OCI-LY7 (cell line): ENCODE results near the gene TTLL3. TPM values are rescaled to one million over a fixed set of nuclear protein-coding genes. Genes with fewer than 3 reads are reported as not detected.
A peak's percentile ranks its signal among the peaks of the same experiment; 100 is the strongest.

Source experiments
- BruUV-seq: library from RNA; stranded (reverse); fragments of 400-500 nt; replicated peaks from 2 replicates; lab custom pipeline; 2021; lab: Mats Ljungman, UMichigan
- CTCF ChIA-PET: fragments of 300-600 bp; sonication (Branson Sonifier 250); formaldehyde crosslinking; loops from one replicate; lab custom pipeline; 2022; ENCODE audit warnings: antibody characterized with exemption; ENCODE audit not compliant: unreplicated experiment; lab: Charles Lee
- POLR2A ChIA-PET: fragments of 300-600 bp; sonication (Branson Sonifier 250); formaldehyde crosslinking; loops from one replicate; lab custom pipeline; 2022; ENCODE audit warnings: antibody characterized with exemption; lab: Charles Lee
- DNase-seq: peaks from one replicate; pipeline ENCODE4 v3.0.0-alpha.2; 2015; ENCODE audit warnings: low spot score
- H2AFZ ChIP-seq: fragments of 200-600 bp; sonication (generic), shearing (Covaris generic); 2 replicates; pipeline ENCODE4 v1.6.1; 2014; ENCODE audit warnings: mild to moderate bottlenecking, antibody characterized with exemption, low read length, moderate library complexity
- H3K27ac ChIP-seq: fragments of 200-600 bp; sonication (generic); 2 replicates; pipeline ENCODE4 v1.5.1; 2014; ENCODE audit warnings: mixed run types, low read depth, mild to moderate bottlenecking, moderate library complexity, low read length, inconsistent platforms; ENCODE audit not compliant: poor library complexity, severe bottlenecking
- H3K36me3 ChIP-seq: fragments of 200-600 bp; sonication (generic); 2 replicates; pipeline ENCODE4 v1.6.1; 2014; ENCODE audit warnings: mild to moderate bottlenecking, antibody characterized with exemption, low read length, moderate library complexity, mixed read lengths; ENCODE audit not compliant: insufficient read depth
- H3K4me1 ChIP-seq: fragments of 200-600 bp; sonication (generic); 2 replicates; pipeline ENCODE4 v1.5.1; 2014; ENCODE audit warnings: mild to moderate bottlenecking, low read length; ENCODE audit not compliant: insufficient read depth, poor library complexity, severe bottlenecking
- H3K4me2 ChIP-seq: fragments of 200-600 bp; sonication (generic); 2 replicates; pipeline ENCODE4 v1.6.1; 2014; ENCODE audit warnings: mild to moderate bottlenecking, low read length
- H3K4me3 ChIP-seq: fragments of 200-600 bp; sonication (generic); 2 replicates; pipeline ENCODE4 v1.5.1; 2014; ENCODE audit warnings: mild to moderate bottlenecking, low read depth, low read length; ENCODE audit not compliant: poor library complexity, severe bottlenecking
- H3K79me2 ChIP-seq: fragments of 200-600 bp; sonication (generic); 2 replicates; pipeline ENCODE4 v1.6.1; 2016; ENCODE audit warnings: low read depth, mild to moderate bottlenecking, low read length, moderate library complexity, mixed read lengths; ENCODE audit not compliant: insufficient read depth
- H3K9me2 ChIP-seq: fragments of 200-600 bp; sonication (generic); 2 replicates; pipeline ENCODE4 v1.6.1; 2016; ENCODE audit warnings: mild to moderate bottlenecking, low read length, mixed read lengths; ENCODE audit not compliant: insufficient read depth
- H3K9me3 ChIP-seq: fragments of 200-600 bp; sonication (generic); 2 replicates; pipeline ENCODE4 v1.6.1; 2014; ENCODE audit warnings: mild to moderate bottlenecking, mixed run types, low read length, mixed read lengths
- H4K20me1 ChIP-seq: fragments of 200-600 bp; sonication (generic); 2 replicates; pipeline ENCODE4 v1.6.1; 2014; ENCODE audit warnings: mild to moderate bottlenecking, antibody characterized with exemption, low read length, moderate library complexity, mixed read lengths; ENCODE audit not compliant: insufficient read depth
- EZH2phosphoT487 ChIP-seq: fragments of 200-600 bp; sonication (generic); IDR thresholded peaks from 2 replicates; pipeline ENCODE4 v1.6.1; 2018; ENCODE audit warnings: low read depth, borderline replicate concordance, mild to moderate bottlenecking, mixed run types, antibody characterized with exemption, low read length, moderate library complexity, mixed read lengths
- intact Hi-C: fragments of 100-400 bp; cut with micrococcal nuclease; formaldehyde crosslinking; loops from one replicate; pipeline ENCODE4 v1.10.0; 2022; ENCODE audit not compliant: unreplicated experiment
- total RNA-seq, 2 experiments: library from RNA; depleted of rRNA in 1 of 2; stranded (reverse); fragments of >200 nt in 1 of 2; shearing (Covaris generic) in 1 of 2; gene quantifications; 2 replicates each; pipeline ENCODE4 v1.2.3, GENCODE V29; 2014 to 2022
- TF ChIP-seq, protein P1 (sequence below): fragments of 200-600 bp; sonication (generic); conservative IDR thresholded peaks from 2 replicates; pipeline ENCODE4 v1.5.1; 2014; ENCODE audit warnings: mild to moderate bottlenecking, antibody characterized with exemption, low read length, moderate library complexity, mixed read lengths

The TTLL3 gene
- total RNA-seq, 2 experiments from 2014 or later = 65.4 to 127 TPM

DNA sequence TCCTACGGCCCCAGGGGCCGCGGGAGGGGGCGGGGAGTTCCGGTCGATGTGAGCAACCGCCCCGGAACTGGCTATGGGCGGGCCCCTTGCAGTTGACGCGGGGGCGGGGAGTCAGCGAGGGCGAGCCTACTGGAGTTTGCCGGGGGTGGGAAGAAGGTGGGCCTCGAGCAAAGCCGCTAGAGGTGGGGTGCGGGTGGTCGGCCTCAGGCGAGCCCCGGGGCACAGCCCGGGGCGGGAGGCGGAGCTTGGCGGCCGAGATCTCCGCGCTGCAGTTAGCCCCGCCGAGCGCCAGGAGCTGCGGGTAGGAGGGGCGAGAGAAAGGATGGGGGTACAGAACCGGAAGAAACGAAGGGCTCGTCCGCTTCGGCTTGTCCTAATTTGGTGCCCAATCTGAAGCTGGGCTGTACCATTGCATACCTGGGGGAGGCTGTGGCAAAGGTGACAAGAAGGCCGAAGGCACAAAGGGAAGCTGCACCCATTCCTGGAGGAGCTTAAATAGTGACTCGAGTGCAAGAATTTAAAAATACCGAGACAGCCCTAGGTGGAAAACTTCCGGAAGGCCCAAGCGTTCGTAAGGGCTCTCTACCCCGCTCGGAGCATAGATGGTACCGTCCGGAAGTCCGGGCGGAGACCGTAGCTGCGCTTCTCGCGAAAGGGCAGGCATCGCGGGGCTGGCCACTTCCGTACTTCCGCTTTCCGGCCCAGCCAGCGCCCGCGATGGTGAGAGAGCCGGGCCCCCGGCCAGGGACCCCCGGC, 17.5 kb upstream of the TTLL3 start, which contains the start of the genes ARPC4 and TADA3:
TSS of gene ARPC4 (plus strand) at position 678 of the 756 bp plus-strand sequence. CDS start at position 718, 40 bp downstream.
TSS of gene TADA3 (minus strand) at position 69 of the 756 bp plus-strand sequence. CDS start 1,007 bp downstream, outside the sequence.
- H2AFZ ChIP-seq = peak within 1 kb of the TSS; percentile 22; the same call in 1 of the 2 replicates
- peak within 1 kb of the TSS; percentile 97 for H3K4me2 ChIP-seq
- TF ChIP-seq EZH2phosphoT487 = no peak
- TF ChIP-seq, protein P1, sequence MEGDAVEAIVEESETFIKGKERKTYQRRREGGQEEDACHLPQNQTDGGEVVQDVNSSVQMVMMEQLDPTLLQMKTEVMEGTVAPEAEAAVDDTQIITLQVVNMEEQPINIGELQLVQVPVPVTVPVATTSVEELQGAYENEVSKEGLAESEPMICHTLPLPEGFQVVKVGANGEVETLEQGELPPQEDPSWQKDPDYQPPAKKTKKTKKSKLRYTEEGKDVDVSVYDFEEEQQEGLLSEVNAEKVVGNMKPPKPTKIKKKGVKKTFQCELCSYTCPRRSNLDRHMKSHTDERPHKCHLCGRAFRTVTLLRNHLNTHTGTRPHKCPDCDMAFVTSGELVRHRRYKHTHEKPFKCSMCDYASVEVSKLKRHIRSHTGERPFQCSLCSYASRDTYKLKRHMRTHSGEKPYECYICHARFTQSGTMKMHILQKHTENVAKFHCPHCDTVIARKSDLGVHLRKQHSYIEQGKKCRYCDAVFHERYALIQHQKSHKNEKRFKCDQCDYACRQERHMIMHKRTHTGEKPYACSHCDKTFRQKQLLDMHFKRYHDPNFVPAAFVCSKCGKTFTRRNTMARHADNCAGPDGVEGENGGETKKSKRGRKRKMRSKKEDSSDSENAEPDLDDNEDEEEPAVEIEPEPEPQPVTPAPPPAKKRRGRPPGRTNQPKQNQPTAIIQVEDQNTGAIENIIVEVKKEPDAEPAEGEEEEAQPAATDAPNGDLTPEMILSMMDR = no peak
- no TSS peak for BruUV-seq
- peaks cover 47% of the 10 kb centered on the region for H3K4me1 ChIP-seq
- H3K4me3 ChIP-seq = peak within 1 kb of the TSS; percentile 96
- intact Hi-C loops = loop anchor here (1.0 to 5.0 kb wide), 4 partner anchors 42 to 396 kb away; partner anchors contain the start of genes BRPF1, CRELD1 and SETD5
- peaks cover 63% of the 10 kb centered on the region for H3K36me3 ChIP-seq
- H4K20me1 ChIP-seq = peaks cover 10% of the 10 kb centered on the region; the same call in 1 of the 2 replicates
- H3K9me2 ChIP-seq = no peaks in the 10 kb centered on the region
- H3K27ac ChIP-seq = peak within 1 kb of the TSS; percentile 72
- POLR2A ChIA-PET = interaction anchor here (0.5 to 2.4 kb wide), 15 partner anchors 9 to 431 kb away, joined by 3 to 17 read pairs (median 3); partner anchors contain the start of genes BRPF1, JAGN1 and OGG1
- H3K9me3 ChIP-seq = no peaks in the 10 kb centered on the region
- peak; percentile 98 for DNase-seq
- CTCF ChIA-PET = interaction anchor here (0.5 kb wide), 1 partner anchor 47 kb away, joined by 3 read pairs; no protein-coding TSS in a partner anchor
- H3K79me2 ChIP-seq = peaks cover 60% of the 10 kb centered on the region

DNA sequence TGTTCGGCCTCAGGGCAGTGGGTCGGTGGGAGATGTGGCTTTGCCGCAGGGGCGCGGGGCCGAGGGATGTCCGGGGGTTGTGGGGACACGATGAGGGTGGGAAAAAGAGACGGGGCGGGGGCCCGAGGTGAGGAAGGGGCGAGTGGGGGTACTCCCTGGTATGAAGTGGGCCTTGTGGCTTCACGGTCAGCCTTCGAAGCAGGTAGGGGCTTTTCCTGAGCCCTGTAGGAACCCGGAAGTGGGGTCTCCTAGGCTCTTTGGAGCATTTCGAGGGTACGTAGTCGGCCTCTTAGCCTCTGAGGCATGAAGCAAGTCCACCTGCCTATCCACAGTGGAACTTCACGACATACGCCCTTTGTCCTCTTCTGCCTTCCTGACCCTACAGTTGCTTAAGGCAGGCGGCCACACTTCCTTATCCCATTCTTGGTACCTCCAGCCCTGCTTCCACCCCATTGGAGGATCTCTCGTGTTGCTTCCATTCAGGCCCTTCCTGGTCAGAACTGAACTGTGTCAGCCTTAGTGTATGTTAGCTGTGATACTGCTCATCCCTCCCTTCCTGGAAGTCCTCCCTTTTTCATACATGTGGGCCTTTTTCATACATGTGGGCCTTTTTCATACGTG, 16.8 kb upstream of the TTLL3 start:
- no peaks in the 10 kb centered on the region for H3K9me2 ChIP-seq
- H3K4me2 ChIP-seq = peak overlapping the region; percentile 97
- H3K4me1 ChIP-seq = peaks cover 47% of the 10 kb centered on the region
- DNase-seq = peak; percentile 57
- ChIA-PET POLR2A (interaction anchor here (0.5 to 2.4 kb wide), 13 partner anchors 11 to 430 kb away, joined by 3 to 17 read pairs (median 3); partner anchors contain the start of genes BRPF1, JAGN1 and OGG1), CTCF (interaction anchor here (0.5 kb wide), 1 partner anchor 46 kb away, joined by 3 read pairs; no protein-coding TSS in a partner anchor)
- peaks cover 10% of the 10 kb centered on the region; the same call in 1 of the 2 replicates for H4K20me1 ChIP-seq
- H3K4me3 ChIP-seq = peak overlapping the region; percentile 96
- TSS peak; percentile 62 for BruUV-seq
- peak overlapping the region; percentile 72 for H3K27ac ChIP-seq
- no peak overlapping the region; the same call in 1 of the 2 replicates for H2AFZ ChIP-seq
- H3K79me2 ChIP-seq = peaks cover 66% of the 10 kb centered on the region
- TF ChIP-seq EZH2phosphoT487 = no peak
- TF ChIP-seq, protein P1 = no peak
- peaks cover 66% of the 10 kb centered on the region for H3K36me3 ChIP-seq
- intact Hi-C loops = loop anchor here (2.0 to 5.0 kb wide), 3 partner anchors 62 to 396 kb away; partner anchors contain the start of genes BRPF1, CRELD1 and SETD5
- H3K9me3 ChIP-seq = no peaks in the 10 kb centered on the region
